GM10248 (cell line): ENCODE results near the gene AFG1L.
"Not testable (repeated sequence)": the region's sequence is repeated elsewhere in the genome, so short reads cannot be mapped to it uniquely, and the experiment has no call there.

Source experiments
- CTCF ChIA-PET: fragments of 300-600 bp; sonication (Branson Sonifier 250); formaldehyde crosslinking; extraction: SDS; loops from one replicate; lab custom pipeline; 2021; ENCODE audit warnings: antibody characterized with exemption; lab: Yijun Ruan, JAX
- POLR2A ChIA-PET: fragments of 350-650 bp; sonication (Branson Sonifier 250); formaldehyde crosslinking; extraction: SDS; loops from one replicate; lab custom pipeline; 2020; ENCODE audit warnings: antibody characterized with exemption; lab: Yijun Ruan, JAX
- DNase-seq: peaks from one replicate; pipeline ENCODE4 v3.0.0; 2012; ENCODE audit errors: extremely low spot score
- TF ChIP-seq, protein P1 (sequence below): IDR thresholded peaks from 2 replicates; pipeline ENCODE4 v1.5.1; 2012; ENCODE audit warnings: mild to moderate bottlenecking, low read depth; ENCODE audit errors: extremely low read depth, missing control alignments, control extremely low read depth

AFG1L gene

GRCh38 chr6:108380876-108381275, 86.0 kb downstream of the AFG1L start:
- CTCF ChIA-PET = interaction anchor here (1.0 kb wide), 1 partner anchor 27 kb away, joined by 3 read pairs; no protein-coding TSS in a partner anchor

DNA sequence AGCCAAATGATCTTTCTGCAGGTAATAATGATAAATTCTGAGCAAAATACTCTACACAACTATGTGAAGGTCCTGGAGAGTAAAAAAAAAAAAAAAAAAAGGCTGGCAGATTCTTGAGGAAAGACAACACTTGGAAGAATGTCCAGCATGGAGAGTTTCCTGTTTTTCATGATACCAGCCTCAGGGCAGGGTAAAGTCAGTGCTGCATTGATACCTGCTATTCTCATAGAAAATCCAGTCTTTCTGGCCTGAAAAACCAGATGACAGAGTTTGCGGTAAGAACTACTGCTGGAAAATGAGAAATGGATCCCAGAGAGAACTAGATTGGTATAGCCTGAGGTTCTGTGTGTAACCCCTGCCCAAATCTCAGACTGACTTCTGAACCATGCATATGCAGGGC, 89.1 kb downstream of the AFG1L start:
- DNase-seq = no peak
- POLR2A ChIA-PET = no interaction called here
- TF ChIP-seq, protein P1, sequence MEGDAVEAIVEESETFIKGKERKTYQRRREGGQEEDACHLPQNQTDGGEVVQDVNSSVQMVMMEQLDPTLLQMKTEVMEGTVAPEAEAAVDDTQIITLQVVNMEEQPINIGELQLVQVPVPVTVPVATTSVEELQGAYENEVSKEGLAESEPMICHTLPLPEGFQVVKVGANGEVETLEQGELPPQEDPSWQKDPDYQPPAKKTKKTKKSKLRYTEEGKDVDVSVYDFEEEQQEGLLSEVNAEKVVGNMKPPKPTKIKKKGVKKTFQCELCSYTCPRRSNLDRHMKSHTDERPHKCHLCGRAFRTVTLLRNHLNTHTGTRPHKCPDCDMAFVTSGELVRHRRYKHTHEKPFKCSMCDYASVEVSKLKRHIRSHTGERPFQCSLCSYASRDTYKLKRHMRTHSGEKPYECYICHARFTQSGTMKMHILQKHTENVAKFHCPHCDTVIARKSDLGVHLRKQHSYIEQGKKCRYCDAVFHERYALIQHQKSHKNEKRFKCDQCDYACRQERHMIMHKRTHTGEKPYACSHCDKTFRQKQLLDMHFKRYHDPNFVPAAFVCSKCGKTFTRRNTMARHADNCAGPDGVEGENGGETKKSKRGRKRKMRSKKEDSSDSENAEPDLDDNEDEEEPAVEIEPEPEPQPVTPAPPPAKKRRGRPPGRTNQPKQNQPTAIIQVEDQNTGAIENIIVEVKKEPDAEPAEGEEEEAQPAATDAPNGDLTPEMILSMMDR = no peak
- CTCF ChIA-PET = no interaction called here

More at GRCh38 chr6:108380876-108381275, 86.0 kb downstream of the AFG1L start:
- POLR2A ChIA-PET = no interaction called here
- TF ChIP-seq, protein P1 = no peak
- DNase-seq = no peak

GRCh38 chr6:108389190-108389589, 94.3 kb downstream of the AFG1L start:
- POLR2A ChIA-PET, CTCF ChIA-PET, DNase-seq: not testable (repeated sequence)

DNA sequence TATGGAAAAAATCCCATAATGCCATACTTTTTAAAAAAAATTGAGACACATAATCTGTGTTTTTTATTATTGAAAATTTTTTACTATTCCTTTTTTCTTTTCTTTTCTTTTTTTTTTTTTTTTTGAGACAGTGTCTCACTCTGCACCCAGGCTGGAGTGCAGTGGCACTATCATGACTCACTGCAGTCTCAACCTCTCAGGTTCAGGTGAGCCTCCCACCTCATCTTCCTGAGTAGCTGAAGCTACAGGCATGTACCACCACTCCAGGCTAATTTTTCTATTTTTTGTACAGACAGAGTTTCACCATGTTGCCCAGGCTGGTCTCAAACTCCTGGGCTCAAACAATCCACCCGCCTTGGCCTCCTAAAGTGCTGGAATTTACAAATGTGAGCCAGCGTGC, 100.4 kb downstream of the AFG1L start:
- TF ChIP-seq, protein P1 = no peak
- ChIA-PET POLR2A (no interaction called here), CTCF (no interaction called here)
- DNase-seq = no peak

DNA sequence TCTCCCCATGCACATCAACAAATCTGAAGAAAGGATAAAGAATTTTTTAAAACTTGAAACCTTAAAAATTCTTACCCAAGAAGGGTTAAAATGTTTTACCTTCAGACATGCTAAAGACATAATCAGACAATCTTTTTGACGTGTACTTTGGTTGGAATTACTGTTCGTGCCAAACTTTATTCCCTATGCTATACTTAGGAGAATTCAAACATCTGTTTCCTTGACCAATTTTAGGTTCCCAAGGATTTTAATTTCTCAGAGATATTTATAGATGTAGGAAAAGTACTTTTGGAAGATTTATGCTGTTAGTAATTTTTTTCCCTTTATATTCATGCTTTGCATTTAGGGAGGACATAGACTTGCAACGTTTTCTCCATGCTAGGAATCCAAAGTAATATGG, 108.4 kb downstream of the AFG1L start:
- no peak for DNase-seq
- POLR2A ChIA-PET = no interaction called here
- CTCF ChIA-PET = no interaction called here
- TF ChIP-seq, protein P1 = no peak

DNA sequence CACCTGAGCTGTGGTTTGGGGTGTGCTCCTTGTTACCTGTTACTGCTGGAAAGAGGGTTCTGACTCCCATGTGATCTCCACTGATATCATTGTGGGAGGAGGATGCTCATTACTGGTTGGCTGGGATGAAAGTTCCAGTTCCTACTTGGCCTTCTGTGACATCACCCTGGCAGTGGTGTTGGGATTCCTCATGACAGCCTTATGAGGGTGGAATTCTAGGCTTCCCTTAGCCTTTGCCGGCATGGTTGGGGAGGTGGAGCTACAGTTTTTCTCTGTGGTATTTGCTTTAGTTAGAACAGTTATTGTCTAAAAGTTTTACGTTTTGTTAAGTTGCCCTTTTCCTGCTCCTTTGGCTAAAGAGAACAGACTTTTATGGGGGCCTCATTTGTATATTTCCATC, 112.1 kb downstream of the AFG1L start:
- ChIA-PET CTCF (interaction anchor here (0.8 to 1.1 kb wide), 3 partner anchors 9 to 272 kb away, joined by 3 read pairs; no protein-coding TSS in a partner anchor), POLR2A (no interaction called here)
- no peak for DNase-seq
- TF ChIP-seq, protein P1 = no peak

- ChIA-PET CTCF (interaction anchor here (0.8 to 1.2 kb wide), 4 partner anchors 11 to 85 kb away, joined by 3 read pairs; no protein-coding TSS in a partner anchor), POLR2A (no interaction called here)
- TF ChIP-seq, protein P1 = no peak
- no peak for DNase-seq
Observed at GRCh38 chr6:108407904-108408827, 113.3 kb downstream of the AFG1L start.
